Naive thymus-derived CD4-positive, alpha-beta T cell (primary cell): ENCODE measurements around the gene LRCH1. TPM values are rescaled to one million over a fixed set of nuclear protein-coding genes. Genes with fewer than 3 reads are reported as not detected.
A peak's percentile ranks its signal among the peaks of the same experiment; 100 is the strongest.

Experiments
- ATAC-seq: fragments of 150-1000 bp; cut with Tn5 transposase; 2 replicates; pipeline ENCODE4 v1.10.0; 2021; ENCODE audit warnings: mild to moderate bottlenecking, moderate library complexity
- CTCF ChIA-PET: fragments of 350-600 bp; sonication (Branson Sonifier 250); formaldehyde crosslinking; loops from one replicate; lab custom pipeline; 2021; ENCODE audit warnings: antibody characterized with exemption; lab: Charles Lee
- POLR2A ChIA-PET: fragments of 350-600 bp; sonication (Branson Sonifier 250); formaldehyde crosslinking; loops from one replicate; lab custom pipeline; 2021; ENCODE audit warnings: antibody characterized with exemption, inconsistent platforms; lab: Charles Lee
- DNase-seq, 9 donors: peaks; one replicate each; pipeline versions ENCODE4 v3.0.0 to v3.0.0-alpha.2; 2020 to 2022; ENCODE audit warnings: mixed read lengths in 1 of 9
- H3K27ac ChIP-seq: one replicate; pipeline ENCODE4 v1.7.0; 2013; ENCODE audit warnings: mild to moderate bottlenecking, low read depth, low read length, moderate library complexity
- H3K27me3 ChIP-seq, 2 donors: one replicate each; pipeline ENCODE4 v1.7.0; 2013; ENCODE audit warnings: low read length in 2 of 2, mild to moderate bottlenecking in 2 of 2, moderate library complexity in 2 of 2; ENCODE audit not compliant: control insufficient read depth in 2 of 2, insufficient read depth in 2 of 2
- H3K36me3 ChIP-seq, 3 experiments: 1 replicate in 2 of 3; 2 replicates in 1 of 3; pipeline ENCODE4 v1.7.0; 2013; ENCODE audit warnings: low read length in 3 of 3, mild to moderate bottlenecking in 3 of 3, moderate library complexity in 1 of 3; ENCODE audit not compliant: insufficient read depth in 3 of 3, control insufficient read depth in 2 of 3
- H3K4me1 ChIP-seq, 2 donors: one replicate each; pipeline ENCODE4 v1.7.0; 2013; ENCODE audit warnings: low read length in 2 of 2, mild to moderate bottlenecking in 2 of 2, moderate library complexity in 1 of 2; ENCODE audit not compliant: control insufficient read depth in 2 of 2, insufficient read depth in 2 of 2
- H3K4me3 ChIP-seq: 2 replicates; pipeline ENCODE4 v1.7.0; 2013; ENCODE audit warnings: mild to moderate bottlenecking, low read length
- H3K9me3 ChIP-seq, 3 experiments: 1 replicate in 2 of 3; 2 replicates in 1 of 3; pipeline ENCODE4 v1.7.0; 2013; ENCODE audit warnings: low read length in 3 of 3; ENCODE audit not compliant: control insufficient read depth in 2 of 3
- H3K27ac Mint-ChIP-seq, 9 donors: one replicate each; pipeline ENCODE4 v1.8.0; 2020 to 2022; ENCODE audit warnings: mixed read lengths in 9 of 9, mild to moderate bottlenecking in 8 of 9, moderate library complexity in 5 of 9, inconsistent platforms in 2 of 9
- H3K27me3 Mint-ChIP-seq, 5 donors: one replicate each; pipeline ENCODE4 v1.8.0; 2021 to 2022; ENCODE audit warnings: mixed read lengths in 5 of 5, mild to moderate bottlenecking in 1 of 5
- H3K36me3 Mint-ChIP-seq, 5 donors: one replicate each; pipeline ENCODE4 v1.8.0; 2020 to 2022; ENCODE audit warnings: mixed read lengths in 5 of 5, mild to moderate bottlenecking in 3 of 5, inconsistent platforms in 1 of 5
- H3K4me1 Mint-ChIP-seq, 7 donors: one replicate each; pipeline ENCODE4 v1.8.0; 2020 to 2022; ENCODE audit warnings: mixed read lengths in 7 of 7, mild to moderate bottlenecking in 3 of 7, inconsistent platforms in 1 of 7
- H3K4me3 Mint-ChIP-seq, 10 donors: one replicate each; pipeline ENCODE4 v1.8.0; 2020 to 2022; ENCODE audit warnings: mild to moderate bottlenecking in 10 of 10, mixed read lengths in 10 of 10, moderate library complexity in 6 of 10, inconsistent platforms in 2 of 10
- H3K9me3 Mint-ChIP-seq, 11 donors: one replicate each; pipeline ENCODE4 v1.8.0; 2020 to 2022; ENCODE audit warnings: mixed read lengths in 11 of 11, mild to moderate bottlenecking in 4 of 11, inconsistent platforms in 1 of 11, moderate library complexity in 1 of 11
- intact Hi-C, 2 donors: fragments of 100-400 bp; cut with micrococcal nuclease; formaldehyde crosslinking; loops; one replicate each; pipeline ENCODE4 v1.15.1; 2023
- polyA plus RNA-seq, 2 donors: library from polyadenylated mRNA; unstranded; fragments of 300-500 nt; fragmentation: Illumina TruSeq; gene quantifications; one replicate each; pipeline ENCODE4 v1.2.3, GENCODE V29; 2021
- total RNA-seq, 6 experiments: library from RNA in 5 of 6; stranded (reverse) in 5 of 6; gene quantifications; 1 replicate in 5 of 6; 2 replicates in 1 of 6; pipeline ENCODE4 v1.2.3 and lab custom pipeline; 2021 to 2026

The LRCH1 gene
- total and polyA plus RNA-seq, 7 experiments from 2014 or later = 4.1 to 24.2 (median 15.2) TPM

DNA sequence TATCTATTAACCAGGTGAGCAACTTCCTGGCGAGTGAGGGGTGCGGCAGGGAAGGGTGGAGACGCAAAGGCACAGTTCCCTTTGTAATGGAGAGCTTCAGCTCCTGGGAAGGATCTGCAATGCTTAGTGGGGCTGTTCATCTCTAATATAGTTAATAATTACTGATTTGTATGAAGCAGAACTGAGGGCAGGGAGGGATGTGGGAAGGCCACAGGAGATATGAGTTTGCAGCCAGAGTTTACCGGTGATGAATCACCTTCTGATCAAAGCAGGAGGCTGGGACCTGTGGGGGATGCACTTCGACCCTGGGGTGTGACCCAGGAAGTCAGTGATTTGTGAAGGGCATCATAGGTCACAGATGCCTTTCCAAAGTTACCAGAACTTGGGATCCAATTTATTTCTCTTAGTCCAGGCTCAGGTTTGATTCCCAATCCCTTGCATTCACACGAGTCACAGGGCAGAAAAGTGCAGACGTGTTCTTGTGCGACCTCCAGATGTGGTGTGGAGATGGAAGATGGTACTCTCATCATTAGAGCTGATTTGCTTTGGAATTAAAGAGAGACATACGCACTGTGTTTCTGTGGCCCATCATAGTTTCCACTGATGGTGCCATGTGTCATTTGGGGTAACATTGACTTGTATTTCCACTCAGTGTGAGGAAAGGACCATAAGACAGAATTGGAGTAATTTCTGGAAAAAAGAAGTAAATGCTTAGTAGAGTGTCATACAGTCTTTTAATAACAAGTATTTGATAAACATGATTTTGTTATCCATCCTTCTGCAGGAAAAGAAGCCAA, 55.0 kb downstream of the LRCH1 start:
- Histone ChIP-seq H3K4me1 (no peaks in the 10 kb centered on the region), H3K9me3 (no peaks in the 10 kb centered on the region), H3K27ac (no peak overlapping the region), H3K4me3 (no peak overlapping the region), H3K27me3 (no peaks in the 10 kb centered on the region), H3K36me3 (no peaks in the 10 kb centered on the region)
- H3K36me3 Mint-ChIP-seq = peaks cover 0 to 2% (median 0%) of the 10 kb centered on the region in 5 donors
- intact Hi-C loops = no loop called here
- H3K9me3 Mint-ChIP-seq = no peaks in the 10 kb centered on the region
- ChIA-PET CTCF (interaction anchor here (0.9 kb wide), 1 partner anchor 56 kb away, joined by 3 read pairs; no protein-coding TSS in a partner anchor), POLR2A (no interaction called here)
- ATAC-seq = no peak
- peak overlapping the region in 4 of 9 donors; percentile 4 to 61 (median 26) for H3K27ac Mint-ChIP-seq
- H3K4me3 Mint-ChIP-seq = peak overlapping the region in 3 of 10 donors; percentile 7 to 27 (median 25)
- peaks cover 42 to 60% (median 52%) of the 10 kb centered on the region in 7 donors for H3K4me1 Mint-ChIP-seq
- DNase-seq = no peak
- H3K27me3 Mint-ChIP-seq = no peaks in the 10 kb centered on the region

DNA sequence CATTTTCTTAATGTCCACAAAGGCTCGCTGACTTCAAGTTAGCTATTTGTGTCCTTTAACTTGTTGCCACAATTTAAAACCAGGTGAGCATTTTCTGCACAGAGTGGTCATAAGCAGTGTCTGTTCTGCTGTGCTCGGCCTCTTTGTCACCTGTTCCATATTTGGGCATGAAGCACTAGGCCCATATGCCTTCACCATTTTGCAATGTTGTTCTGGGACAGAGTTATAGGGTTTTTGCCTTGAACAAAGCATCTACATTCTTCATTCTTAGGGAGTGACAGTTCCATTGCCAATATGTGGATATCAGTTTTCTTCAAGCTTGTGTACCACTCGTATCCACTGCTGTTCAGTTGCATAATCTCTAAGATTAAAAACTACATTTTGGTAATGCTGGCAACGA, 56.1 kb downstream of the LRCH1 start:
- CTCF ChIA-PET = interaction anchor here (0.6 kb wide), 1 partner anchor 156 kb away, joined by 5 read pairs; no protein-coding TSS in a partner anchor
- Mint-ChIP-seq H3K9me3 (no peaks in the 10 kb centered on the region), H3K36me3 (peaks cover 0 to 2% (median 0%) of the 10 kb centered on the region in 5 donors), H3K27me3 (no peaks in the 10 kb centered on the region), H3K27ac (peak overlapping the region in 1 of 9 donors; percentile 51), H3K4me3 (no peak overlapping the region), H3K4me1 (peaks cover 38 to 58% (median 48%) of the 10 kb centered on the region in 7 donors)
- intact Hi-C loops = no loop called here
- DNase-seq (no peak), ATAC-seq (no peak)
- H3K4me3 ChIP-seq = no peak overlapping the region
- H3K36me3 ChIP-seq = no peaks in the 10 kb centered on the region
- H3K4me1 ChIP-seq = no peaks in the 10 kb centered on the region
- no peaks in the 10 kb centered on the region for H3K27me3 ChIP-seq
- H3K9me3 ChIP-seq = no peaks in the 10 kb centered on the region
- no peak overlapping the region for H3K27ac ChIP-seq
- POLR2A ChIA-PET = no interaction called here

DNA sequence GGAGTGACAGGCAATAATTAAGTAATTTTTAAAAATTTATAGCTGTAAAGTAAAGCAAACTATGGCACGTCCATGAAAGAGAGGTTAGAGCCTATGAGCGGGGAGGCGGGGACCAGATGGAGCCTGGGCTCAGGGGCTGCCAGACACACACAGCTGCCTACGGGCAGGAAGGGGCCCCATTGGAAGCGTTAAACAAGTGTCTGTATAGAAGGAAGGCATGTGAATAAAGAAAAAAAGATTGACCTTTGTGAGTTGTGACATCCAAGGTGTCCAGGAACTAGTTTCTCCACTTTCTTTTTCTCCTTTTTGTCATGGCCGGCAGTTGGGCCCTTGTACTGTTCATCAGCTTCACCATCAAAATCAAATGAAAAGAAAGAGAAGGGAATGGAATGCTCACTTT, 56.8 kb downstream of the LRCH1 start:
- Mint-ChIP-seq H3K9me3 (no peaks in the 10 kb centered on the region), H3K27ac (no peak overlapping the region), H3K4me3 (no peak overlapping the region), H3K4me1 (peaks cover 37 to 59% (median 47%) of the 10 kb centered on the region in 7 donors), H3K36me3 (peaks cover 0 to 2% (median 0%) of the 10 kb centered on the region in 5 donors), H3K27me3 (no peaks in the 10 kb centered on the region)
- no peaks in the 10 kb centered on the region for H3K9me3 ChIP-seq
- DNase-seq = no peak
- intact Hi-C loops = no loop called here
- CTCF ChIA-PET = no interaction called here
- H3K27me3 ChIP-seq = no peaks in the 10 kb centered on the region
- no peak overlapping the region for H3K27ac ChIP-seq
- H3K4me3 ChIP-seq = no peak overlapping the region
- no peak for ATAC-seq
- POLR2A ChIA-PET = no interaction called here
- H3K36me3 ChIP-seq = no peaks in the 10 kb centered on the region
- no peaks in the 10 kb centered on the region for H3K4me1 ChIP-seq

DNA sequence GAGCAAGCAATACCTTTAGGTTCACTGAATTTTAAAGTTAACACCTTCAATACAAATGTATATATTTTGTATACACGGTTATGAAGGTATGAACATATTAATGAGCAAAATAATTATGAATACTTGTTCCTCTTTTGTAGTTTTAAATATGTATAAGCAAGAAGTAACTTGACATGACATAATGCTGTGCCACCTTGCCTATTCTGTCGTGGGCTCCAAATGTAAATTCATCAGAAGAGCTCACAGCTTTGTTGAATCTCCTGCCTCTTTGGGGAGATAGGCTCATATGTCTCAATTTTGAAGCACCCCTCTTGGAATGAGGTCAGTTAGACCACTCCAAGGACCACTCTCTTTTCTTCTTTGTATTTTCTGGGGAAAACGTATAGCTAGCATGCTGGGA, 59.3 kb downstream of the LRCH1 start:
- no peaks in the 10 kb centered on the region for H3K9me3 Mint-ChIP-seq
- CTCF ChIA-PET = interaction anchor here (0.5 kb wide), 1 partner anchor 111 kb away, joined by 3 read pairs; no protein-coding TSS in a partner anchor
- H3K4me3 Mint-ChIP-seq = no peak overlapping the region
- H3K4me1 Mint-ChIP-seq = peaks cover 20 to 51% (median 45%) of the 10 kb centered on the region in 7 donors
- DNase-seq = no peak
- peaks cover 0 to 1% of the 10 kb centered on the region in 2 donors for H3K4me1 ChIP-seq
- POLR2A ChIA-PET = interaction anchor here (1.0 kb wide), 1 partner anchor 9 kb away, joined by 3 read pairs; no protein-coding TSS in a partner anchor
- peaks cover 0 to 2% (median 0%) of the 10 kb centered on the region in 5 donors for H3K36me3 Mint-ChIP-seq
- intact Hi-C loops = no loop called here
- H3K36me3 ChIP-seq = no peaks in the 10 kb centered on the region
- H3K27me3 ChIP-seq = no peaks in the 10 kb centered on the region
- no peak overlapping the region for H3K4me3 ChIP-seq
- H3K27ac Mint-ChIP-seq = no peak overlapping the region
- no peak overlapping the region for H3K27ac ChIP-seq
- H3K27me3 Mint-ChIP-seq = no peaks in the 10 kb centered on the region
- ATAC-seq = no peak
- no peaks in the 10 kb centered on the region for H3K9me3 ChIP-seq

DNA sequence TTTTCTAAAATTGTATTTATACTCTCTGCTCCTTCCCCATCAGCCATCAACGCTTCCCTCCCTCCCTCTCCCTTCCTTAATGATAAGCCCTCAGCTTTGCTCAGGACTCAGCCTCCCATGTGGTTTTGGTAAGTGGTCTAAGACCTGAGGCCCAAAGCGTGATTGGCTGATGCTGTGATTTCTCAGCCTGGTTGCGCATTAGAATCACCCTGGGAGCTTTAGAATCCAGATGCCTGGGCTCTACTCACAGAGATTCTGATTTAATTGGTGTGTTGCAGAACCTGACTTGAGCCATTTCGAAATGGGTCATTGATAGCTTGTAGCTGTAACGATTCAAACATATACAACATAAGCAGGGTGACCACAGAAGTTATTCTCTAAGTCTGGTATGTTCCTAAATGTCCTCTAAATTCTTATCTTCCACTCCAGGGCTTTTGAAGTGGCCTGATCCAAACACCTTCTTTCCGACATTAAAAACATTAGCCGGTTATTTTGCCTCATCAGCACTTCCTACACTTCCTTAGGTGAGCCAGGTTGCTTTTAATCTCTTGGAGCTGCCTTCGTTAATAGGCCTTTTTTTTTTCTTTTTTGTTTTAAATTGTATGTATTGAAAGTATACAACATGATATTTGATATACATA, 60.6 kb downstream of the LRCH1 start:
- no peaks in the 10 kb centered on the region for H3K36me3 ChIP-seq
- Mint-ChIP-seq H3K9me3 (no peaks in the 10 kb centered on the region), H3K36me3 (peaks cover 0 to 2% (median 0%) of the 10 kb centered on the region in 5 donors), H3K27me3 (no peaks in the 10 kb centered on the region), H3K4me3 (no peak overlapping the region), H3K27ac (peak overlapping the region in 1 of 9 donors; percentile 25), H3K4me1 (peaks cover 18 to 54% (median 43%) of the 10 kb centered on the region in 7 donors)
- ChIA-PET CTCF (no interaction called here), POLR2A (interaction anchor here (1.0 kb wide), 1 partner anchor 25 kb away, joined by 3 read pairs; no protein-coding TSS in a partner anchor)
- peaks cover 0 to 4% of the 10 kb centered on the region in 2 donors for H3K4me1 ChIP-seq
- intact Hi-C loops = no loop called here
- no peak overlapping the region for H3K27ac ChIP-seq
- ATAC-seq = no peak
- DNase-seq = no peak
- no peaks in the 10 kb centered on the region for H3K27me3 ChIP-seq
- no peak overlapping the region for H3K4me3 ChIP-seq
- no peaks in the 10 kb centered on the region for H3K9me3 ChIP-seq

DNA sequence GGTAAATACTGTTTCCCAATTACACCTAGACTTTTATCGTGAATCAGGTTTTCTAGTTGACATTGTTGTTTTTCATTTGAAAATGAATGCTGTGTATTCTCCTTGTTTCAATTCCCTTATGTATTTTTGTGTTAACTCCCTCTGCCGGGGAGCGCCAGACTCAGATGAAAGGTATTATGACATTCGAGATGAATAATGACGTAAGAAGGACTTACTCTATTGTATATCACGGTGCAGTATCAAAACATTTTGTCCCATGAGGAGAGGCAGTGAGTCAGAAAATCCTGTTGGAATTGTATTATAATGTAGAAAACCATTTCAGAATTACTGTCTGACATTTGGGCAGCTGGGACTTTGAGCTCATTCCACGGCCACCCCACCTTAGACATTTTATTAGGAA, 61.6 kb downstream of the LRCH1 start:
- peaks cover 22 to 58% (median 49%) of the 10 kb centered on the region in 7 donors for H3K4me1 Mint-ChIP-seq
- H3K27ac Mint-ChIP-seq = no peak overlapping the region
- intact Hi-C loops = no loop called here
- Histone ChIP-seq H3K27me3 (no peaks in the 10 kb centered on the region), H3K27ac (no peak overlapping the region), H3K9me3 (no peaks in the 10 kb centered on the region), H3K36me3 (no peaks in the 10 kb centered on the region), H3K4me1 (peaks cover 0 to 4% of the 10 kb centered on the region in 2 donors), H3K4me3 (no peak overlapping the region)
- H3K9me3 Mint-ChIP-seq = peaks cover 0 to 3% (median 0%) of the 10 kb centered on the region in 11 donors
- ChIA-PET CTCF (no interaction called here), POLR2A (no interaction called here)
- no peak for ATAC-seq
- H3K36me3 Mint-ChIP-seq = peaks cover 0 to 2% (median 0%) of the 10 kb centered on the region in 5 donors
- H3K27me3 Mint-ChIP-seq = no peaks in the 10 kb centered on the region
- no peak for DNase-seq
- no peak overlapping the region for H3K4me3 Mint-ChIP-seq
